WI38 (cell line): Measurements from ENCODE around the gene ANKRD39.

Experiments used
- H3K4me3 ChIP-seq: 2 replicates; pipeline ENCODE4 v1.5.1; 2011; ENCODE audit warnings: low read depth, mild to moderate bottlenecking, control low read depth, low read length
- TF ChIP-seq, protein P1 (sequence below): IDR thresholded peaks from 2 replicates; pipeline ENCODE4 v1.5.1; 2012; ENCODE audit warnings: low read depth, mild to moderate bottlenecking, control low read depth, low read length

ANKRD39 gene

DNA sequence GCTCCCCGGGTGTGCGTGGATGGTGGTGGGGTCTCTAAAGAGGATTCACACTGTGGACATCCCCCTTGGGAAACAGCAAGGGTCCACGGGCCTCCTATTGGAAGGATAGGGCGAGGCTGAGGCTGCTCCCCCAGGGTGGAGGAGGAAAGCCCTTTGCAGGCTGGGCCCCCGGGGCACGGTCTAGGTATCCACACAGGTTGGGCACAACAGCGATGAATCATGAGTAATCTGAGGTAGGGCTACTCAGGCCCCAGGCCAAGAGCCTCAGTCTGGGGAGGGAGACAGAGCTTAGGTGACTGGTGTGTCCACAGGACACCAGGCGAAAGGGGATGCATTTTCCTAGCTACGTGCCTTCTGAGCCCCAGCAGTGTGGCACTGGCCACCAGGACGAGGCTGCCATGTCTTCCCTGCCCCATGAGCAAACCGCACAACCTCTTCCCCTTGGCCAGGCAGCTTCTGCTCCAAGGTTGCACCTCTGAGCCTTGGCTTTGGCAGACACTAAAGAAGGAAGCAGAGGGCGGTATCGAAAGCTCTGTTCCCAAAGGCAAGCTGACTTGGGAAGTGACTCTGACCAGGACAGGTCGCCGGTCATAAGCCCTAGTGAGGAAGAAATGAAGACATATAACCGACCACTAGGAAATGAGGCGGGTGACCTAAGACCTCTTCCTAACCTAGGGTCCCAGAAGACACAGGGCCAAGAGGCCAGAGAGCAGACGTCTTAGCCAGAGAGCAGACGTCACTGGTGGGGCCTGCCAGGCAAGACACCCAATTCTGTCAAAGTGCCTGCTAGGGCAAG lies 26.7 kb upstream of the ANKRD39 start:
- no peak overlapping the region for H3K4me3 ChIP-seq
- TF ChIP-seq, protein P1, sequence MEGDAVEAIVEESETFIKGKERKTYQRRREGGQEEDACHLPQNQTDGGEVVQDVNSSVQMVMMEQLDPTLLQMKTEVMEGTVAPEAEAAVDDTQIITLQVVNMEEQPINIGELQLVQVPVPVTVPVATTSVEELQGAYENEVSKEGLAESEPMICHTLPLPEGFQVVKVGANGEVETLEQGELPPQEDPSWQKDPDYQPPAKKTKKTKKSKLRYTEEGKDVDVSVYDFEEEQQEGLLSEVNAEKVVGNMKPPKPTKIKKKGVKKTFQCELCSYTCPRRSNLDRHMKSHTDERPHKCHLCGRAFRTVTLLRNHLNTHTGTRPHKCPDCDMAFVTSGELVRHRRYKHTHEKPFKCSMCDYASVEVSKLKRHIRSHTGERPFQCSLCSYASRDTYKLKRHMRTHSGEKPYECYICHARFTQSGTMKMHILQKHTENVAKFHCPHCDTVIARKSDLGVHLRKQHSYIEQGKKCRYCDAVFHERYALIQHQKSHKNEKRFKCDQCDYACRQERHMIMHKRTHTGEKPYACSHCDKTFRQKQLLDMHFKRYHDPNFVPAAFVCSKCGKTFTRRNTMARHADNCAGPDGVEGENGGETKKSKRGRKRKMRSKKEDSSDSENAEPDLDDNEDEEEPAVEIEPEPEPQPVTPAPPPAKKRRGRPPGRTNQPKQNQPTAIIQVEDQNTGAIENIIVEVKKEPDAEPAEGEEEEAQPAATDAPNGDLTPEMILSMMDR, result no peak

DNA sequence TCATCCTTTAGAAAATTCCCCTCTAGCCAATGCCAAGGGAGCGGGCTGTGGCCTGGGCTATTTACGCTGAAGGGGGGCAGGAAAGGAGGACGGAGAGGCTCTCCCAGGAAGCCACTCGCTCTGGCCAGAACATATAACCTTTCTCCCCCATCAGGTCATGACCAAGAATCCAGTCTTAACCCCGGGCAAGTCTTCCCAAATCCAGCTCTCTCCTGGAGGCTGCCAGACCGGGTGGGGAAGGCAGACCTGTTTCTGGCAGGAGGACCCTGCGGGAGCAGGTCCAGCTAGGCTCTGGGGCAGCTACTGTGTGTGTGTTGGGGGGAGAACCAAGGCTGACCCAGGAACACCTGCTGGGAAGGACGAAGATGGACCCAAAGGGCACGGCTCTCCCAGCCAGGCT lies 25.5 kb upstream of the ANKRD39 start:
- no peak overlapping the region for H3K4me3 ChIP-seq
- TF ChIP-seq, protein P1, result no peak

DNA sequence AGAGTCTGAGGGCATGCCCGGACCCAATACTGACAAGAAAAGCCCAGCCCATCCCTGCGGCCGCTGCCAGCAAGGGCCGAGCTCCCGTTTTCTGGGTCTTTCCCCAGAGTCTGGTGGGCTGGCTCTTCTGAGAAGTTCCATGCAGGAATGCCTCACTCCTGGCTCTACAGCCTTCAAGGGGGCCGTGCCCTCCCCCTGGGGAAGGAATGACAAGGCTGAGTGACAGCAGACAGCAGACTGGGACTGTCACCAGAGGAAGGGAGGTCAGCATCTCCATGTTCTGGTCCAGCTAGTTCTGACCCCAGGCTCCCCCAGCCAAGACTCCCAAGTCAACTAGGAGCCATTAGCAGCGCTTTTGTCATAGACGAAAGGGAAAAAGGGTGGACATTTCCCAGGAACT lies 25.1 kb upstream of the ANKRD39 start:
- no peak overlapping the region for H3K4me3 ChIP-seq
- TF ChIP-seq, protein P1, result no peak

DNA sequence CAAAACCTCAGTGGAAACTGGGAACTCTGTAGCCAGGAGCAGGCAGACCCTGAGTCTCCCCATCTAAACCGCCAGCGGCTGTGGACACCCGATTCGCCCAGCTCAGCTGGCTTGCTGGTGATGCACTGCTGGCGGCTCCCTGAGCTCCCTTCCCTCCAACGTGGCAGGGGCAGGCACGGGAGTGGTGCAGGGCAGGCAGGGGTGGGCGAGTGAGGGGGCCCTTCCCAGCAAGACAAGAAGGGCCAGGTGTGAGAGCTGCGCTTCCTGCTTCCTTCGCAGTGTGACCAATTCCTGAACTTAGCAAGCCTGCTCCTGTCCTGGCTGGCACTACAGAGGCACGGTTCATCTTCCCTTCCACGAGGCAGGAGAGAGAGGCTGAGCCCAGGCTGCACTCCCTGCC lies 24.4 kb upstream of the ANKRD39 start:
- TF ChIP-seq, protein P1, result no peak
- no peak overlapping the region for H3K4me3 ChIP-seq

DNA sequence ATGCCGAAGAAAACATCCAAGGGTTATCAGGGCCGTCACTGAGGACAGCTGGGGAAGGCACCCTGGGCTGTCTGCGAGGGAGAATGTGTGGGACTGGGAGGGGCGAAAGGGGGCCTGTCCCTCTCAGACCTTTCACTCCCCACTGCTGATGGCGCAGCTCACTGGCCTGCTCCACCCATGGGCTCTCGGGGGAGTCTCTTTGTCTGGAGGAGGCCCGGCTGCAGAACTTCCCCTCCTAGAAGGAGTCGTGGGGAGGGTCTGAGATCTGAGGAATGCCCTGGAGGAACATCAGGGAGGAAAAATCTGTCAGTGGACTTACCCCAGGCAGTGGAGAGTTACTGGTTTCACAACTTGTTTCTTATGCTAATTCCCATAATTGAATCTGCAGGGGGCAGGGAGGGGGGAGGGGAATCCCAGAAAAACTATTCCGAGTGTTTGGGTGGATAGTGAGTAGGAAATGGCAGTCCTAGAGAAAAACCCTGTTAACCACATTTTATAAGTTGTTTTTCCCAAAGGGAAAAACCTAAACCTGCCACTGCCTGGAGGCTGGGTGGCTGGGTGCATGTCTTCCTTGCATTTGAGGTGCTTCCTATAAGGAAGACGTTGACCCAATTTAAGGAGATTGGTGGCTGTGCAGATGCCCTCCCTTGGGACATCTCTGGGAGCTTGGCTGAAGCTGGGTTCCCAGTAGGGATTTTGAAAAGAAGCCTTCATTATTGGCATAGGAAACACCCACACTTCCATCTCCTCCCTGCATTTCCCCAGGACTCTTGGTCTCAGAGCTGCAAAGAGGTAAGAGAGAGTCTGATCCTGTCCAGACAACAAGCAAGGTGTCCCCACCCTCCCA lies 23.8 kb upstream of the ANKRD39 start:
- no peak overlapping the region for H3K4me3 ChIP-seq

DNA sequence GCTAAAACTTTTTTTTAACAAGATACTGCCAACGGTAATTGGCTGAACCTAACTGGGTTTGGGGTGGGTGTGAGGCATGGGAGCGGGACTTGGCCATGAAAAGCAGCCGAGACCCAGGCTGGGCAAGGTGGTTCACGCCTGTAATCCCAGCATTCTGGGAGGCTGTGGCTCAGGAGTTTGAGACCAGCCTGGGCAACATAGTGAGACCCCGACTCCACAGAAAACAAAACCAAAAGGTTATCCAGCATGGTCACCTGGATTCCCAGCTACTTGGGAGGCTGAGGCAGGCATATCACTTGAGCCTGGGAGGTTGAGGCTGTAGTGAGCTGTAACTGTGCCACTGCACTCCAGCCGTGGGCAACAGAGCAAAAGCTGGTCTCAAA lies 23.1 kb upstream of the ANKRD39 start:
- no peak overlapping the region for H3K4me3 ChIP-seq
- TF ChIP-seq, protein P1, result no peak

More for the DNA sequence above, 23.8 kb upstream of the ANKRD39 start:
- TF ChIP-seq, protein P1, result no peak

DNA sequence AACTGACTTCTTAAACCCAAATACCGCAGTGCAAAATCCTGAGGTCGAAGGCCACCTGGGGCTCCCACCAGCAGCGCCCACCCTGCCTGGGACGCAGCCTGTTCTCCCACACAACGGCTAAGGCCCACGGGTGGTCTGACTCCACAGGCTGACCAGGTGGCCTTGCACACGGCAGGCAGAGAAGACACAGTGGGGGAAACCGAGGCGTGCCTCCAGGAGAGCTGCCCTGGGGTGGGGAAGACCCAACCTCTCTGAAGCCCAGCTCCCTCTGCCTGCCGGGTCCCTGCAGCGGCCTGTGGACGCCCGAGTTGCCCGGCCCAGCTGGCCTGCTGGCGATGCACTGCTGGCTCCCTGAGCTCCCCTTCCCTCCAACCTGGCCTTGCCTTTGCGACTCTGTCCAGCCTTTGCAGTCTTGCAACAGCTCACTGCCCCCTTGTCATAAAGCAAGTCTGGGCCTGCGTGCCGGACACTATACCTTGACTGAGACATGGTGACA lies 21.8 kb upstream of the ANKRD39 start:
- TF ChIP-seq, protein P1, result no peak
- no peak overlapping the region for H3K4me3 ChIP-seq
